ENCODE results near the gene GFY.

GRCh38 chr19:49411681-49412326 is 13.4 kb upstream of the GFY start:
- TF ChIP-seq CTCF (IDR thresholded peaks at IDR 0.05) (no peak), POLR2AphosphoS5 (IDR thresholded peaks at IDR 0.05) (no peak)

Data from breast epithelium (tissue), 3 donors.